ENCODE results near the gene HOXC4. TPM values are rescaled to one million over a fixed set of nuclear protein-coding genes. Genes with fewer than 3 reads are reported as not detected.

Gene HOXC4
- total RNA-seq, 1 experiment from 2014 or later = 4.2 TPM

DNA sequence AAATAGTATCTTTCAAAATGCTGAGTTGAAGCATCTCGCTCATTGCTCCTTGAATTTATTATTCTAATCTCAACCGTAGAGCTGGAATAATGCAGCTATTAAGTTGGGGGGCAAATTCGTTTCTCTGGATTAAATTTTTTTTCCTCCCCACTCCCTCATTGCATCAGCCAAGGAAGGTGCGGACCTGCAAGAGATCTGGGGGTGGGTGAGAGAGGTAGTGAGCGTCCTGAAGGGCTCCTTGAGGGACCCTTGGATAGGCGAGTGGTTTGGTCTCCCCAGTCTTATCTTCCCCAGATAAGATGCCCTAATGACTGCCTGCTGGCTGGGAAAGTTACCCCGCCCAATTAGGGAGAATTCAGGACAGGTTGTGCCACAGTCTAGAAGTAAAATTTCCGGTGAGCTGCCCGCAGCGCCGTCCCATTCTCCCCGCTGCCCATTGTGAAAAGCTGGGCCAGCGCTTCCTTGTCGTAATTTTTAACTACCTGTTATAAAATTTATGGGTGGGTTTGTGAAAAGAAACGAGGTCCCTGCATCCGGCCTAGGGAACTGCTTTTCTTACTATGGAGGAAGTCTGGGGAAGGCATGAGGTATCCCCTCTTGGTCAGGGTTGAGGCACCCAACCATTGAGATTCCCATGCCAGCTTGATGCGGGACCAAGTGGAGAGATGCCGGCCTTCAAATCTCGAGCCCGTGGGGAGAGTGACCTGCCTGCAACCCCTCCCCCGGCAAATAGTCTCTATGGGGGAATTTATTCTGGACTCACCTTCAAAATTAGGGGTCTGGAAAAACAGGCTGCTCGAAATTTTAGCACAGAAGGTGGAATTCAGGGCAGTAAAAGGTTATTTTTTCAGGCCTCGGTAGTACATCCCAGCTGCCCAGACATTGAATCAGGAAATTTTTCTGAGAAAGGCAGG, 38.4 kb upstream of the HOXC4 start:
- no peak for DNase-seq (ENCODE audit: low read depth)

GRCh38 chr12:54016051-54016450, 37.6 kb upstream of the HOXC4 start:
- DNase-seq (ENCODE audit: low read depth) = no peak

- DNase-seq (ENCODE audit: low read depth) = peak; percentile 96
Measured at GRCh38 chr12:54016478-54016964, 37.1 kb upstream of the HOXC4 start.

DNA sequence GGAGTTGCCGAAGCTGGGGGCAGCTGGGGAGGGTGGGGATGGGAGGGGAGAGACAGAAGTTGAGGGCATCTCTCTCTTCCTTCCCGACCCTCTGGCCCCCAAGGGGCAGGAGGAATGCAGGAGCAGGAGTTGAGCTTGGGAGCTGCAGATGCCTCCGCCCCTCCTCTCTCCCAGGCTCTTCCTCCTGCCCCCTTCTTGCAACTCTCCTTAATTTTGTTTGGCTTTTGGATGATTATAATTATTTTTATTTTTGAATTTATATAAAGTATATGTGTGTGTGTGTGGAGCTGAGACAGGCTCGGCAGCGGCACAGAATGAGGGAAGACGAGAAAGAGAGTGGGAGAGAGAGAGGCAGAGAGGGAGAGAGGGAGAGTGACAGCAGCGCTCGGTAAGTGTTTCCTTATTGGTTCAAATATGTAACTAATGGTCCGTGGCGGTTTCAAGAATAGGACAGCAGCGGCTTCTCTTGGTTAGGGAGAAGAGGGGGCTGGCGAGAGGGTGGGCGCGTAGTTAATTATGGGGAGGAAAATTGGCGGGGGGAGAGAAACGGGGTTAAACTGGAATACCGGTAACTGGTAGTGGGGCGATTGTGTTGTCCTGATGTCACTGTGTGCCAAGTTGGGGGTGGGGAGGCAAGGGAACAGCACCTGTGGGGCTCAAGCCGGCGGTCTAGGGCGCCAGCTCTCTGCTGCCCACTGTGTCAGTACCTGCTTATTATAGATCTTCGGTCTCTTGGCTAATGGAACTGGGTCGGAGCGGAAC, 36.4 kb upstream of the HOXC4 start:
- DNase-seq (ENCODE audit: low read depth) = peak; percentile 68

DNA sequence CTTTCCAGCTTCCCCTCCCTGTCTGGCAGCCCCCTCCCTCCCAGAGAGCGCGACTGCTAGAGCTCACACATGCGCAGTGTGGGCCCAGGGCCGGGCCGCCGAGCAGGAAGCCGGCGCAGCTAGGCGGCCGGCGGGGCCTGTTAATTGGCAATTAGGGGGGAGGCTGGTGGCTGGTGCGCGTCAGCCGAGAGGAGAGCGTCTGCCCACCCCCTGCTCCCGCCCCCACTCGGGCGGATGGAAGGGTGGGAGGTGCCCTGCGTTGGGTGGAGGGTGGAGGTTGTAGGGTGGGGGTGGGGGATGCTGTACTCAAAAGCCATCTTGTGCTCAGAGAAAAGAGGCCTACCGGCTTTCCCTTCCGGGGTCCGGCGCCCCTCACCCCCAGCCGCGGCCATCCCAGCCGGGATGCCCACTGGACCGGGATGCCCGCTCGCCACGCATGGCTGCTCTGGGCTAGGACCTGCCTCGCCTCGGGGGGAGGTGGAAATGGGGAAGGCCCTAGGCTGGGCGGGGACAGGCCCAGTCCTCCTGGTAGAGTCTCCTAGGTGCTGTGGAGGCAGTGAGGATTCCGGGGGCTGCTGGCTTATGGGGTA, 35.7 kb upstream of the HOXC4 start:
- DNase-seq (ENCODE audit: low read depth) = peak; percentile 95

GRCh38 chr12:54018468-54018984, 35.1 kb upstream of the HOXC4 start:
- peak; percentile 71 for DNase-seq (ENCODE audit: low read depth)

DNA sequence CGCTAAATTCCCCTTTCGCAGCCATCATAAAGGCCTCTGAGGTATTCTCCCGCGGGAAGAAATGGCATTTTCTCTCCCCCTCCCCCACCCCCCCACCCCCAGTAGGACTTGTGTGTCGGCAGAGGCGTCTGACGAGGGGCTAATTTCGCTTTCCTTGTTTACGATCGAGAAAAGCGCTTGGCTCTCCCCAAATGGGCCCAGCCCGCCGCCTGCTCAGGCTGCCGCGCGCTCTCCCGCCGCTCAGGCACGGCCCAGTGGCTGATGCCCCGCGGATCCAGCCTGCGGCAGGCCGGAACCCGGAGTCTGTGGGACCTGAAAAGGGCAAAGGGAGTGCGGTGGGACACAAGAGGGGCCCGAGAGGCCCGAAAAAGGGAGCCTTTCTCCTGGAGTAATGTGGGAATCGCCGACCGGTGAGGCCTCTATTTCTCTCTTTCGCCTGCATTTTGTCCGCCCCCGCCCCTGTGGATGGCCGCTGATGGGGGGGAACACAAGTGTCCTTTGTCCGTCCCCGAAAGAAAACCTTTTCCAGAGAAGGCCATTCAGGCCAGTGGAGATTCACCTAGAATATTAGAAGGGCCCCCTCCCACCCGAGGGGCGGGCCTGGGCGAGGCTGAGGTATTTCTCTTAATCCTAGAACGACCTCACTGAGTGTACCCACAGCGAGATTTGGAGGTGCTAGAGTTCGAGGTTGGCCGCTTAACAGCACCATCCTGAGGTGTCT, 34.4 kb upstream of the HOXC4 start:
- no peak for DNase-seq (ENCODE audit: low read depth)

GRCh38 chr12:54019924-54020590, 33.6 kb upstream of the HOXC4 start:
- peak; percentile 73 for DNase-seq (ENCODE audit: low read depth)

- no peak for DNase-seq (ENCODE audit: low read depth)
Measured at GRCh38 chr12:54020591-54021405, 32.8 kb upstream of the HOXC4 start.

DNA sequence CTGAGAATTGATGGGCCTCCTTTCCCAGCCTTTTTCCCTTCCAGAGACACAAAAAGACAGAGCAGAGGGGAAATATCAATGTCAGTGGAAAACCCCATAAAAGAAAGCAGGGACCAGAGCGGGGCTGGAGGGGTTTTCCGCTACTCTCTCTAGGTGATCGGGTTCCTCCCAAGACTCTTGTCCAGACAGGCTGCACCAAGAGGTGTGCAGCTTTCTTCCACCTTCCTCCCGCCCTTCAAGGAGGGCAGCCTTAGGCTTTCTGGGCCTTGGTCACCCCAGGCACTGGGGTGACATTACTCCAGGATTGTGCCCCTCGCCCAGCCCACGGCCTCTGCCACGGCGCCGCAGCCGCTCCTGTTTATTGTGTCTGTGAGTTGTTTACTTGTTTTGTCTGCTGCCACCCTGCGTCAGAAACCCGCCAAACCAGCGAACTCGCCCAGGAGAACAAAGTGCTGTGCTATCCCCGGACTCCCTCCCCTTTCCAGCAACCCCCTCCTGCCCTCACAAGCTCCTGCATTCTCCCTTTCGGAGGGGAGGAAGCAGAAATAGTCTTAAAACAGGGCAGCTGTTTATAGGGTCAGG, 32.1 kb upstream of the HOXC4 start:
- DNase-seq (ENCODE audit: low read depth) = peak; percentile 70

DNA sequence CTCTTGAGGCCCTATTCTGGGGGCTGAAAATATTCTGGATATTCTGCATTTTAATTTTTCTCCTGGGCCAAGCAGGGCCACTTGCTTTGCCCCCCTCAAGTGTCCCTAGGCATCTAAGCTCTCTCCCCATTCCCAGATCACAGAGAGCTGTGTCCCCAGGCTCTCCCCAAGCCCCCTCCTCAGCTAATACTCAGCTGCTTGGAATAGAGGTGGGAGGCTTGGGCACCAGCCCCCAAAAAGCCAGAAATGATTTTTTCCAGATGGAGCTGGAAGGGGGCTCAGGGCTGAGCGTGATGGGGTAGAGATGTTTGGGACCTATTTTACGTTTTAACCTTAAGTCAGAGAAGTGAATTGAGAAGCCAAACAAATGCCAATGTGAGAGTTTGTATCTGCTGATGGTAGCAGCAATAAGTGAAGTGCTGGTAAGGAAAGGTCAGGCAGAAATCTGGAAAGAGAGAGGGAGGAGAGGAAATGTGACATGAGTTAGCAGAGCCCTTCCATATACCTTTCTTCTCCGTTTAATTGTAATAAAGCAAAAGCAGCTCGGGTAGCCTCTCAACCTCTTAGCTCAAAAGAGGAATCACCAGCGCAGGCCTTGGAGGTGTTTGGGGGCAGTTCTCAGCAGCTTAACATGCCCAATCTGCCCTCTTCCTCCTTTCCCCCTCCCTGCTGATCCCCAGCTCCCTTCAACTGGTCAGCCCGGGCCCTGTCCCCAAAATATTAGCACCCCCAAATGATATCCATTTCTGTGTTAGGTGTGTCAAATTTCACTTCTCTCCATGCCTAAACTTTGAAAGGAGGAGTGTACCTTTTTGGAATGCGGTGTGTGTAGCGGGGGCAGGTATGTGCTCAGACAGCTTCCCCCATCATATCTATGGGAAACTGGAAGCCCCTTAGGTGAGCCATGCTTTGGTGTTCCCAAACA, 30.4 kb upstream of the HOXC4 start:
- no peak for DNase-seq (ENCODE audit: low read depth)

GRCh38 chr12:54024127-54024526, 29.5 kb upstream of the HOXC4 start:
- DNase-seq (ENCODE audit: low read depth) = peak; percentile 65

- DNase-seq (ENCODE audit: low read depth) = no peak
Measured at GRCh38 chr12:54024581-54025305, 28.9 kb upstream of the HOXC4 start.

DNA sequence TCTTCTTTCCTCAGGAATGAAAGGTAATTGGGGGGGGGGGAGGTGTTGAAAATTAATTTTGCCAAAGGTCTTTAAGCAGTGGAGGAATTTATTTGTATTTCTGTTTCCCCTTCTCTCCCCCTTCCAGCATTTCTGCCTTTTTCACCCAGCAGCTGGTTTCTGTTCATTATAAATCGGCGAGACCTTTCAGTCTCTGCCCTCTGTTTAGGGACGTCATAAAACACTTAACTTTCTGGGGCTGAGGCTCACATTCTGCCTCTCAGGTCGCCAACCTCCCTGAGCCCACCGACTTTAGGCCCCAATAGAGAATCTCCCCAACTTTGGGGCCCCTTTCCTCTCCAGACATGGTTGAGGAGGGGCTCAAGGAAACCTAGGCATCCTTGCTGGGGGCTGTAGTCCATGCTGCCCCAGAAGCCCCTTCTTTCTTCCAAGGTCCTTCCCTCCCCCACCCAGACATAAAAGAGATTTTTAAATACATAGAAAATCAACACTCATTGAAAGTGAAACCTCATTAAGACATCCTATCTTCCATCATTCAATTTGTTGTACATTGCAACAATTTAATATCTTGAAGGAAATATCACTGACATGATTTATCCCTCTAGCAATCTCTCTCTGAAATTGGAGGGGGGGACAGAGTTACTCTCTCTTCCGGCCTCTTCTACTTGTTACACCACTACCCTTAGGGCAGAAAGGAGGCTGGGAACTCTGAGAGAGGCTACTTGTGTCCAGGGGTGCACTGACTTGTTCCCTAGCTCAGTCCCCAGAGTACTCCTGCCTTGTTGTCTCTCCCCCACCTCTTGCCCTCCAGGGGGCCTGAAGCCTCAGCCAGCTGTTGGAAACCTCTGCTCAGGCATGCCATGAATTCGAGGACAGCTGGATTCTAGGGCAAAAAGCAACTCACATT, 27.9 kb upstream of the HOXC4 start:
- peak; percentile 76 for DNase-seq (ENCODE audit: low read depth)

- no peak for DNase-seq (ENCODE audit: low read depth)
Measured at GRCh38 chr12:54026640-54027441, 26.8 kb upstream of the HOXC4 start.

DNA sequence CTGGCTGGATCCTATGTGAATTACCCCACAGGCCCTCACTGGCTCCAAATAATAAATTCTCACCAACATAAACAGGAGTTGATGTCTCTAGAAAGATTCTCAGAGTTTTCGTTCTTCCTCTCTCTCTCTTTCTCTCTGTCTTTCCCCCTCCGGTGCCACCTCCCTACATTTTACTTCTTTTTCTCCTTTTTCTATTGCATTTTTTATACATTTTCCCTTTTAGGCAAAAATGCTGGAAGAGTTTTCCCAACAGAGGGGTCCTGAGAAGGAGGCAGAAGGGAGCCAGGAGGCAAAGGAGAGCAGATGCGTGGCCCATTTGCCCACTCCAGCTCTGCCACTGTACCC, 26.2 kb upstream of the HOXC4 start:
- DNase-seq (ENCODE audit: low read depth) = no peak

All from LHCN-M2 (cell line).